Measurements from ENCODE around the gene DBH.
"Not testable (repeated sequence)": the region's sequence is repeated elsewhere in the genome, so short reads cannot be mapped to it uniquely, and the experiment has no call there.

DBH gene

GRCh38 chr9:133626008-133626407 lies 10.2 kb upstream of the DBH start:
- H3K36me3 Mint-ChIP-seq (ENCODE audit: low read depth); DNase-seq; H3K4me3 Mint-ChIP-seq; H3K27ac Mint-ChIP-seq; H3K27me3 Mint-ChIP-seq: not testable (repeated sequence)
- H3K4me1 Mint-ChIP-seq (ENCODE audit: low read depth): peaks cover 13% of the 10 kb centered on the region
- H3K9me3 Mint-ChIP-seq: peaks cover 13% of the 10 kb centered on the region

- no peaks in the 10 kb centered on the region for H3K27me3 Mint-ChIP-seq
- no peaks in the 10 kb centered on the region for H3K36me3 Mint-ChIP-seq (ENCODE audit: low read depth)
- H3K4me3 Mint-ChIP-seq: no peak overlapping the region
- H3K9me3 Mint-ChIP-seq: peaks cover 13% of the 10 kb centered on the region
- H3K4me1 Mint-ChIP-seq (ENCODE audit: low read depth): peaks cover 2% of the 10 kb centered on the region
- no peak for DNase-seq
- no peak overlapping the region for H3K27ac Mint-ChIP-seq
Observed at GRCh38 chr9:133627341-133627740, 8.8 kb upstream of the DBH start.

GRCh38 chr9:133628766-133629165 lies 7.4 kb upstream of the DBH start:
- peaks cover 13% of the 10 kb centered on the region for H3K9me3 Mint-ChIP-seq
- no peak for DNase-seq
- no peaks in the 10 kb centered on the region for H3K36me3 Mint-ChIP-seq (ENCODE audit: low read depth)
- no peaks in the 10 kb centered on the region for H3K4me1 Mint-ChIP-seq (ENCODE audit: low read depth)
- no peaks in the 10 kb centered on the region for H3K27me3 Mint-ChIP-seq
- H3K4me3 Mint-ChIP-seq: no peak overlapping the region
- no peak overlapping the region for H3K27ac Mint-ChIP-seq

GRCh38 chr9:133629221-133630110 lies 6.7 kb upstream of the DBH start:
- peaks cover 13% of the 10 kb centered on the region for H3K9me3 Mint-ChIP-seq
- no peak overlapping the region for H3K4me3 Mint-ChIP-seq
- DNase-seq: no peak
- no peaks in the 10 kb centered on the region for H3K27me3 Mint-ChIP-seq
- no peak overlapping the region for H3K27ac Mint-ChIP-seq
- H3K4me1 Mint-ChIP-seq (ENCODE audit: low read depth): no peaks in the 10 kb centered on the region
- H3K36me3 Mint-ChIP-seq (ENCODE audit: low read depth): no peaks in the 10 kb centered on the region

GRCh38 chr9:133631111-133631510 lies 5.1 kb upstream of the DBH start:
- Mint-ChIP-seq H3K4me1 (ENCODE audit: low read depth) (no peaks in the 10 kb centered on the region), H3K4me3 (no peak overlapping the region), H3K9me3 (peaks cover 10% of the 10 kb centered on the region), H3K27me3 (no peaks in the 10 kb centered on the region), H3K27ac (no peak overlapping the region), H3K36me3 (ENCODE audit: low read depth) (no peaks in the 10 kb centered on the region)
- no peak for DNase-seq

- Mint-ChIP-seq H3K4me3 (no peak overlapping the region), H3K4me1 (ENCODE audit: low read depth) (no peaks in the 10 kb centered on the region), H3K36me3 (ENCODE audit: low read depth) (no peaks in the 10 kb centered on the region), H3K27me3 (no peaks in the 10 kb centered on the region), H3K27ac (no peak overlapping the region), H3K9me3 (no peaks in the 10 kb centered on the region)
- DNase-seq: no peak
Observed at GRCh38 chr9:133632806-133633680, 3.1 kb upstream of the DBH start.

GRCh38 chr9:133633681-133634080 lies 2.5 kb upstream of the DBH start:
- Mint-ChIP-seq H3K36me3 (ENCODE audit: low read depth) (no peaks in the 10 kb centered on the region), H3K4me1 (ENCODE audit: low read depth) (no peaks in the 10 kb centered on the region), H3K27ac (no peak overlapping the region), H3K4me3 (no peak overlapping the region), H3K27me3 (no peaks in the 10 kb centered on the region), H3K9me3 (no peaks in the 10 kb centered on the region)
- DNase-seq: no peak

- no peak for DNase-seq
- no peak overlapping the region for H3K27ac Mint-ChIP-seq
- no peaks in the 10 kb centered on the region for H3K36me3 Mint-ChIP-seq (ENCODE audit: low read depth)
- H3K4me3 Mint-ChIP-seq: no peak overlapping the region
- H3K9me3 Mint-ChIP-seq: no peaks in the 10 kb centered on the region
- H3K4me1 Mint-ChIP-seq (ENCODE audit: low read depth): no peaks in the 10 kb centered on the region
- no peaks in the 10 kb centered on the region for H3K27me3 Mint-ChIP-seq
Observed at GRCh38 chr9:133634081-133634691, 2.0 kb upstream of the DBH start.

- no peaks in the 10 kb centered on the region for H3K36me3 Mint-ChIP-seq (ENCODE audit: low read depth)
- DNase-seq: no peak
- H3K27me3 Mint-ChIP-seq: no peaks in the 10 kb centered on the region
- H3K4me1 Mint-ChIP-seq (ENCODE audit: low read depth): no peaks in the 10 kb centered on the region
- H3K27ac Mint-ChIP-seq: no peak overlapping the region
- H3K9me3 Mint-ChIP-seq: no peaks in the 10 kb centered on the region
- no peak overlapping the region for H3K4me3 Mint-ChIP-seq
Observed at GRCh38 chr9:133635098-133635497, 1.1 kb upstream of the DBH start.

GRCh38 chr9:133636902-133637301 lies 739 bp downstream of the DBH start:
- no peaks in the 10 kb centered on the region for H3K27me3 Mint-ChIP-seq
- H3K27ac Mint-ChIP-seq: no peak overlapping the region
- no peaks in the 10 kb centered on the region for H3K9me3 Mint-ChIP-seq
- H3K4me3 Mint-ChIP-seq: no peak overlapping the region
- no peak for DNase-seq
- no peaks in the 10 kb centered on the region for H3K36me3 Mint-ChIP-seq (ENCODE audit: low read depth)
- no peaks in the 10 kb centered on the region for H3K4me1 Mint-ChIP-seq (ENCODE audit: low read depth)

GRCh38 chr9:133637451-133638055 lies 1.4 kb downstream of the DBH start:
- Mint-ChIP-seq H3K4me3 (no peak overlapping the region), H3K27me3 (no peaks in the 10 kb centered on the region), H3K4me1 (ENCODE audit: low read depth) (no peaks in the 10 kb centered on the region), H3K36me3 (ENCODE audit: low read depth) (no peaks in the 10 kb centered on the region), H3K27ac (no peak overlapping the region), H3K9me3 (no peaks in the 10 kb centered on the region)
- no peak for DNase-seq

- no peaks in the 10 kb centered on the region for H3K27me3 Mint-ChIP-seq
- no peaks in the 10 kb centered on the region for H3K36me3 Mint-ChIP-seq (ENCODE audit: low read depth)
- H3K4me3 Mint-ChIP-seq: no peak overlapping the region
- H3K4me1 Mint-ChIP-seq (ENCODE audit: low read depth): no peaks in the 10 kb centered on the region
- no peak overlapping the region for H3K27ac Mint-ChIP-seq
- no peaks in the 10 kb centered on the region for H3K9me3 Mint-ChIP-seq
- no peak for DNase-seq
Observed at GRCh38 chr9:133638076-133638475, 1.9 kb downstream of the DBH start.

- Mint-ChIP-seq H3K9me3 (no peaks in the 10 kb centered on the region), H3K36me3 (ENCODE audit: low read depth) (no peaks in the 10 kb centered on the region), H3K27me3 (no peaks in the 10 kb centered on the region), H3K4me3 (no peak overlapping the region), H3K4me1 (ENCODE audit: low read depth) (no peaks in the 10 kb centered on the region), H3K27ac (no peak overlapping the region)
- DNase-seq: no peak
Observed at GRCh38 chr9:133638711-133639110, 2.5 kb downstream of the DBH start.

- no peak overlapping the region for H3K4me3 Mint-ChIP-seq
- no peaks in the 10 kb centered on the region for H3K4me1 Mint-ChIP-seq (ENCODE audit: low read depth)
- no peak for DNase-seq
- H3K27ac Mint-ChIP-seq: no peak overlapping the region
- no peaks in the 10 kb centered on the region for H3K27me3 Mint-ChIP-seq
- H3K9me3 Mint-ChIP-seq: no peaks in the 10 kb centered on the region
- H3K36me3 Mint-ChIP-seq (ENCODE audit: low read depth): no peaks in the 10 kb centered on the region
Observed at GRCh38 chr9:133639613-133640012, 3.5 kb downstream of the DBH start.

All from activated T-cell treated with anti-CD3 and anti-CD28 coated beads, Interleukin-2, amount 50 U/mL, for 24 hours (primary cell).